GM23338 (cell line): ENCODE data around the gene SLC2A9.

Source experiments
- CREB1 ChIP-seq: fragments of 250-450 bp; sonication (Bioruptor Pico); IDR thresholded peaks from 2 replicates; pipeline ENCODE4 v1.5.0; 2020; ENCODE audit warnings: low read depth, mild to moderate bottlenecking, moderate library complexity
- ETS1 ChIP-seq: IDR thresholded peaks from 2 replicates; pipeline ENCODE4 v1.6.1; 2016; ENCODE audit warnings: antibody characterized with exemption
- EZH2 ChIP-seq: fragments of 200-600 bp; sonication (generic); IDR thresholded peaks from one replicate; pipeline ENCODE4 v1.8.0; 2017; ENCODE audit warnings: antibody characterized with exemption, mild to moderate bottlenecking, low read depth; ENCODE audit not compliant: unreplicated experiment
- EZH2phosphoT487 ChIP-seq: fragments of 200-600 bp; sonication (generic); IDR thresholded peaks from one replicate; pipeline ENCODE4 v1.8.1; 2018; ENCODE audit warnings: antibody characterized with exemption; ENCODE audit not compliant: unreplicated experiment
- JUNB ChIP-seq: IDR thresholded peaks from one replicate; pipeline ENCODE4 v1.6.1; 2016; ENCODE audit warnings: antibody characterized with exemption; ENCODE audit not compliant: unreplicated experiment
- NANOG ChIP-seq: IDR thresholded peaks from 2 replicates; pipeline ENCODE4 v1.6.1; 2016; ENCODE audit warnings: antibody characterized with exemption, borderline replicate concordance
- POLR2AphosphoS5 ChIP-seq: IDR thresholded peaks from 2 replicates; pipeline ENCODE4 v1.6.1; 2016; ENCODE audit warnings: antibody characterized with exemption, low read depth
- REST ChIP-seq: IDR thresholded peaks from one replicate; pipeline ENCODE4 v1.6.1; 2018; ENCODE audit warnings: antibody characterized with exemption; ENCODE audit not compliant: unreplicated experiment
- STAT1 ChIP-seq: IDR thresholded peaks from one replicate; pipeline ENCODE4 v1.6.1; 2016; ENCODE audit warnings: antibody characterized with exemption; ENCODE audit not compliant: unreplicated experiment
- TF ChIP-seq, protein P1 (sequence below), 2 experiments: fragments of 200-600 bp in 1 of 2; sonication (generic) in 1 of 2; conservative IDR thresholded peaks; 2 replicates each; pipeline versions ENCODE4 v1.5.1 to v1.6.1; 2016 to 2017; ENCODE audit warnings: antibody characterized with exemption in 2 of 2, low read depth in 2 of 2, mild to moderate bottlenecking in 2 of 2, moderate library complexity in 1 of 2

DNA sequence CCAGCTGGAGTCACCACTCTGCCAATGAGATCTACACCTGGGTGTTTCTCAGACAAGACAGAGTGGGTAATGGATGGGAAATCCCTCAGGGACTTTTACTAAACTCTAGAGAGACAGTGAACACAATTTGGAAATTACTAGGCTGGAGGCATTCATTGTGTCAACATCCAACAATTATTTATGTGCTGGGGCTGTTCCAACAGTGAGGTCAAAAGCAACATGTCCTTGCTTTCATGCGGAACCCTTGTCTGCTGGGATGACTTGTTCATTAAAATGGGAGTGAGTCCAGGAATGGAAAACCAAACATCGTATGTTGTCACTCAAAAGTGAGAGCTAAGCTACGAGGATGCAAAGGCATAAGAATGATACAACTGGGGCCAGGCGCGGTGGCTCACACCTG lies 185.9 kb downstream of the SLC2A9 start:
- TF ChIP-seq EZH2phosphoT487 = no peak
- TF ChIP-seq, protein P1, sequence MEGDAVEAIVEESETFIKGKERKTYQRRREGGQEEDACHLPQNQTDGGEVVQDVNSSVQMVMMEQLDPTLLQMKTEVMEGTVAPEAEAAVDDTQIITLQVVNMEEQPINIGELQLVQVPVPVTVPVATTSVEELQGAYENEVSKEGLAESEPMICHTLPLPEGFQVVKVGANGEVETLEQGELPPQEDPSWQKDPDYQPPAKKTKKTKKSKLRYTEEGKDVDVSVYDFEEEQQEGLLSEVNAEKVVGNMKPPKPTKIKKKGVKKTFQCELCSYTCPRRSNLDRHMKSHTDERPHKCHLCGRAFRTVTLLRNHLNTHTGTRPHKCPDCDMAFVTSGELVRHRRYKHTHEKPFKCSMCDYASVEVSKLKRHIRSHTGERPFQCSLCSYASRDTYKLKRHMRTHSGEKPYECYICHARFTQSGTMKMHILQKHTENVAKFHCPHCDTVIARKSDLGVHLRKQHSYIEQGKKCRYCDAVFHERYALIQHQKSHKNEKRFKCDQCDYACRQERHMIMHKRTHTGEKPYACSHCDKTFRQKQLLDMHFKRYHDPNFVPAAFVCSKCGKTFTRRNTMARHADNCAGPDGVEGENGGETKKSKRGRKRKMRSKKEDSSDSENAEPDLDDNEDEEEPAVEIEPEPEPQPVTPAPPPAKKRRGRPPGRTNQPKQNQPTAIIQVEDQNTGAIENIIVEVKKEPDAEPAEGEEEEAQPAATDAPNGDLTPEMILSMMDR (conservative IDR thresholded peaks at IDR 0.05; ENCODE audit: low read depth in 2 of 2) = no peak
- no peak for TF ChIP-seq CREB1 (CRISPR knock-in tag)
- TF ChIP-seq EZH2 = no peak
- no peak for TF ChIP-seq POLR2AphosphoS5
- TF ChIP-seq REST = no peak
- no peak for TF ChIP-seq NANOG
- no peak for TF ChIP-seq JUNB
- no peak for TF ChIP-seq STAT1
- no peak for TF ChIP-seq ETS1
